ENCODE results near the gene RNLS.

RNLS gene

GRCh38 chr10:88582806-88583583 lies at the start of gene RNLS:
Gene RNLS, minus strand, starts transcription at chr10:88583318.
- in situ Hi-C loops (cut with HindIII; ENCODE audit: low sequenced_read_pairs) = loop anchor here (5.0 kb wide), 1 partner anchor 99 kb away; no protein-coding TSS in a partner anchor

- in situ Hi-C loops (cut with HindIII; ENCODE audit: low sequenced_read_pairs) = no loop called here
Measured at GRCh38 chr10:88624840-88625239, 41.7 kb upstream of the RNLS start.

- in situ Hi-C loops (cut with HindIII; ENCODE audit: low sequenced_read_pairs) = no loop called here
Measured at GRCh38 chr10:88623835-88624234, 40.7 kb upstream of the RNLS start.

GRCh38 chr10:88620441-88620840 lies 37.3 kb upstream of the RNLS start:
- in situ Hi-C loops (cut with HindIII; ENCODE audit: low sequenced_read_pairs) = no loop called here

- in situ Hi-C loops (cut with HindIII; ENCODE audit: low sequenced_read_pairs) = no loop called here
Measured at GRCh38 chr10:88618496-88618895, 35.4 kb upstream of the RNLS start.

- in situ Hi-C loops (cut with HindIII; ENCODE audit: low sequenced_read_pairs) = no loop called here
Measured at GRCh38 chr10:88617772-88618300, 34.7 kb upstream of the RNLS start.

GRCh38 chr10:88616250-88616977 lies 33.3 kb upstream of the RNLS start:
- in situ Hi-C loops (cut with HindIII; ENCODE audit: low sequenced_read_pairs) = no loop called here

- in situ Hi-C loops (cut with HindIII; ENCODE audit: low sequenced_read_pairs) = no loop called here
Measured at GRCh38 chr10:88608780-88609179, 25.7 kb upstream of the RNLS start.

- in situ Hi-C loops (cut with HindIII; ENCODE audit: low sequenced_read_pairs) = no loop called here
Measured at GRCh38 chr10:88608052-88608732, 25.1 kb upstream of the RNLS start.

- in situ Hi-C loops (cut with HindIII; ENCODE audit: low sequenced_read_pairs) = no loop called here
Measured at GRCh38 chr10:88598055-88598454, 14.9 kb upstream of the RNLS start.

GRCh38 chr10:88594482-88594881 lies 11.4 kb upstream of the RNLS start:
- in situ Hi-C loops (cut with HindIII; ENCODE audit: low sequenced_read_pairs) = loop anchor here (5.0 kb wide), 1 partner anchor 58 kb away; no protein-coding TSS in a partner anchor

GRCh38 chr10:88592906-88593305 lies 9.8 kb upstream of the RNLS start:
- in situ Hi-C loops (cut with HindIII; ENCODE audit: low sequenced_read_pairs) = loop anchor here (5.0 kb wide), 1 partner anchor 59 kb away; no protein-coding TSS in a partner anchor

GRCh38 chr10:88592381-88592780 lies 9.3 kb upstream of the RNLS start:
- in situ Hi-C loops (cut with HindIII; ENCODE audit: low sequenced_read_pairs) = loop anchor here (5.0 kb wide), 1 partner anchor 60 kb away; no protein-coding TSS in a partner anchor

GRCh38 chr10:88586462-88586861 lies 3.3 kb upstream of the RNLS start, which contains the start of gene LIPJ:
Gene LIPJ, plus strand, starts transcription at chr10:88586762. Its CDS starts 3,926 bp downstream, at chr10:88590688.
- in situ Hi-C loops (cut with HindIII; ENCODE audit: low sequenced_read_pairs) = no loop called here

- in situ Hi-C loops (cut with HindIII; ENCODE audit: low sequenced_read_pairs) = loop anchor here (5.0 kb wide), 1 partner anchor 99 kb away; no protein-coding TSS in a partner anchor
Measured at GRCh38 chr10:88583584-88583957, 453 bp upstream of the RNLS start.

- in situ Hi-C loops (cut with HindIII; ENCODE audit: low sequenced_read_pairs) = loop anchor here (5.0 kb wide), 1 partner anchor 100 kb away; no protein-coding TSS in a partner anchor
Measured at GRCh38 chr10:88582411-88582805, 710 bp downstream of the RNLS start.

GRCh38 chr10:88565072-88565471 lies 18.0 kb downstream of the RNLS start:
- in situ Hi-C loops (cut with HindIII; ENCODE audit: low sequenced_read_pairs) = loop anchor here (25.0 kb wide), 1 partner anchor 247 kb away; the partner anchor contains the start of gene LIPM

GRCh38 chr10:88562152-88562551 lies 21.0 kb downstream of the RNLS start:
- in situ Hi-C loops (cut with HindIII; ENCODE audit: low sequenced_read_pairs) = loop anchor here (25.0 kb wide), 1 partner anchor 250 kb away; the partner anchor contains the start of gene LIPM

GRCh38 chr10:88557658-88558057 lies 25.5 kb downstream of the RNLS start:
- in situ Hi-C loops (cut with HindIII; ENCODE audit: low sequenced_read_pairs) = loop anchor here (25.0 kb wide), 1 partner anchor 255 kb away; the partner anchor contains the start of gene LIPM

GRCh38 chr10:88557256-88557655 lies 25.9 kb downstream of the RNLS start:
- in situ Hi-C loops (cut with HindIII; ENCODE audit: low sequenced_read_pairs) = loop anchor here (25.0 kb wide), 1 partner anchor 255 kb away; the partner anchor contains the start of gene LIPM

Measured in endothelial cell of hepatic sinusoid (primary cell).